Measurements from ENCODE around the gene GPALPP1.

GRCh38 chr13:44989941-44990340 lies 603 bp downstream of the GPALPP1 start:
- TF ChIP-seq CTCF (conservative IDR thresholded peaks at IDR 0.05 in 1 of 2, IDR thresholded peaks at IDR 0.05 in 1 of 2; ENCODE audit: low read depth in 1 of 2, low read length in 2 of 2) (no peak), EZH2 (IDR thresholded peaks at IDR 0.05; ENCODE audit: low read length, missing control alignments) (no peak)

All from fibroblast of lung (primary cell).